IMR-90 (cell line): ENCODE results near the gene KCNT1. TPM values are rescaled to one million over a fixed set of nuclear protein-coding genes. Genes with fewer than 3 reads are reported as not detected.

Experiments used
- ATAC-seq: fragments of 200-7000 bp; cut with Tn5 transposase; 2 replicates; pipeline ENCODE4 v1.9.1; 2020; ENCODE audit warnings: low read depth, mild to moderate bottlenecking, moderate library complexity
- BruUV-seq: library from RNA; stranded (reverse); fragments of 400-500 nt; replicated peaks from 2 replicates; lab custom pipeline; 2021; lab: Mats Ljungman, UMichigan
- CTCF ChIA-PET: fragments of 300-600 bp; formaldehyde crosslinking; extraction: SDS; loops from one replicate; lab custom pipeline; 2021; ENCODE audit warnings: antibody characterized with exemption; lab: Yijun Ruan, JAX
- POLR2A ChIA-PET: fragments of 300-600 bp; sonication (Branson Sonifier 250); formaldehyde crosslinking; loops from one replicate; lab custom pipeline; 2022; ENCODE audit warnings: antibody characterized with exemption; ENCODE audit not compliant: unreplicated experiment; lab: Charles Lee
- DNase-seq: peaks from one replicate; pipeline ENCODE4 v3.0.0; 2013
- H2AFZ ChIP-seq: replicated peaks from 2 replicates; pipeline ENCODE3; 2013; ENCODE audit warnings: low read length, mild to moderate bottlenecking; ENCODE audit not compliant: poor library complexity
- H2AK5ac ChIP-seq: 2 replicates; pipeline ENCODE4 v1.6.1; 2013; ENCODE audit warnings: low read depth, low read length, inconsistent platforms
- H2AK9ac ChIP-seq: replicated peaks from 2 replicates; pipeline ENCODE3; 2013; ENCODE audit warnings: mild to moderate bottlenecking, low read depth, low read length, moderate library complexity; ENCODE audit not compliant: poor library complexity
- H2BK120ac ChIP-seq: 2 replicates; pipeline ENCODE4 v1.6.1; 2013; ENCODE audit warnings: low read depth, low read length, inconsistent platforms
- H2BK15ac ChIP-seq: 3 replicates; pipeline ENCODE4 v1.6.1; 2013; ENCODE audit warnings: low read depth, low read length, inconsistent platforms
- H2BK20ac ChIP-seq: 2 replicates; pipeline ENCODE4 v1.6.1; 2013; ENCODE audit warnings: low read depth, mild to moderate bottlenecking, inconsistent platforms, low read length, moderate library complexity
- H2BK5ac ChIP-seq: 2 replicates; pipeline ENCODE4 v1.6.1; 2013; ENCODE audit warnings: mild to moderate bottlenecking, low read depth, low read length, inconsistent platforms; ENCODE audit not compliant: poor library complexity, severe bottlenecking
- H3K14ac ChIP-seq: replicated peaks from 2 replicates; pipeline ENCODE4 v1.6.1; 2013; ENCODE audit warnings: low read depth, low read length, inconsistent platforms
- H3K18ac ChIP-seq: 2 replicates; pipeline ENCODE4 v1.6.1; 2013; ENCODE audit warnings: low read depth, low read length, control low read depth
- H3K23ac ChIP-seq: 2 replicates; pipeline ENCODE4 v1.6.1; 2013; ENCODE audit warnings: low read depth, low read length, inconsistent platforms
- H3K27ac ChIP-seq: 2 replicates; pipeline ENCODE4 v1.5.1; 2013; ENCODE audit warnings: mild to moderate bottlenecking, control low read depth, low read length; ENCODE audit not compliant: insufficient read depth
- H3K27me3 ChIP-seq: 2 replicates; pipeline ENCODE4 v1.6.1; 2013; ENCODE audit warnings: low read length; ENCODE audit not compliant: control insufficient read depth, insufficient read depth
- H3K36me3 ChIP-seq: 2 replicates; pipeline ENCODE4 v1.6.1; 2013; ENCODE audit warnings: low read length, mixed read lengths; ENCODE audit not compliant: control insufficient read depth, insufficient read depth
- H3K4ac ChIP-seq: 2 replicates; pipeline ENCODE4 v1.6.1; 2013; ENCODE audit warnings: low read depth, low read length, inconsistent platforms
- H3K4me1 ChIP-seq: 2 replicates; pipeline ENCODE4 v1.6.1; 2013; ENCODE audit warnings: low read length, mixed read lengths; ENCODE audit not compliant: control insufficient read depth, insufficient read depth
- H3K4me2 ChIP-seq: 2 replicates; pipeline ENCODE4 v1.6.1; 2013; ENCODE audit warnings: low read depth, mild to moderate bottlenecking, control low read depth, low read length, moderate library complexity
- H3K4me3 ChIP-seq: 2 replicates; pipeline ENCODE4 v1.5.1; 2013; ENCODE audit warnings: low read depth, mild to moderate bottlenecking, control low read depth, low read length, moderate library complexity; ENCODE audit not compliant: insufficient read depth
- H3K56ac ChIP-seq: 2 replicates; pipeline ENCODE4 v1.6.1; 2013; ENCODE audit warnings: low read length, inconsistent platforms; ENCODE audit not compliant: insufficient read depth; ENCODE audit errors: extremely low read depth
- H3K79me1 ChIP-seq, 2 experiments: 2 replicates each; pipeline ENCODE4 v1.6.1; 2013; ENCODE audit warnings: low read length in 2 of 2, inconsistent platforms in 1 of 2, low read depth in 1 of 2
- H3K9ac ChIP-seq: 2 replicates; pipeline ENCODE4 v1.6.1; 2013; ENCODE audit warnings: low read depth, low read length, control low read depth
- H3K9me1 ChIP-seq: 2 replicates; pipeline ENCODE4 v1.6.1; 2013; ENCODE audit warnings: low read length, inconsistent platforms; ENCODE audit not compliant: insufficient read depth
- H3K9me3 ChIP-seq: 2 replicates; pipeline ENCODE4 v1.6.1; 2013; ENCODE audit warnings: low read length; ENCODE audit not compliant: control insufficient read depth, insufficient read depth
- H4K20me1 ChIP-seq: 2 replicates; pipeline ENCODE4 v1.6.1; 2013; ENCODE audit warnings: low read length, inconsistent platforms; ENCODE audit not compliant: insufficient read depth
- H4K5ac ChIP-seq: 2 replicates; pipeline ENCODE4 v1.6.1; 2013; ENCODE audit warnings: mild to moderate bottlenecking, low read depth, low read length, control low read depth
- H4K8ac ChIP-seq, 2 experiments: 2 replicates each; pipeline ENCODE4 v1.6.1; 2013; ENCODE audit warnings: low read depth in 2 of 2, low read length in 2 of 2, control low read depth in 1 of 2, inconsistent platforms in 1 of 2
- H4K91ac ChIP-seq: 2 replicates; pipeline ENCODE4 v1.6.1; 2013; ENCODE audit warnings: low read depth, low read length, inconsistent platforms; ENCODE audit not compliant: insufficient read depth
- ELK1 ChIP-seq: fragments of 150-350 bp; IDR thresholded peaks from 2 replicates; pipeline ENCODE4 v1.6.1; 2016; ENCODE audit warnings: low read depth, mild to moderate bottlenecking, low read length, moderate library complexity, borderline replicate concordance
- FOS ChIP-seq: fragments of 150-350 bp; IDR thresholded peaks from 2 replicates; pipeline ENCODE4 v1.6.1; 2016; ENCODE audit warnings: low read depth, low read length
- MAZ ChIP-seq: IDR thresholded peaks from 2 replicates; pipeline ENCODE4 v1.6.1; 2012; ENCODE audit warnings: low read depth, mild to moderate bottlenecking, low read length, improper control_type of control experiment, moderate library complexity, borderline replicate concordance
- MXI1 ChIP-seq: IDR thresholded peaks from 2 replicates; pipeline ENCODE4 v1.6.1; 2012; ENCODE audit warnings: low read depth, mild to moderate bottlenecking, low read length, moderate library complexity, borderline replicate concordance
- POLR2A ChIP-seq: IDR thresholded peaks from 2 replicates; pipeline ENCODE4 v1.6.1; 2012; ENCODE audit warnings: mild to moderate bottlenecking, low read depth, low read length
- RCOR1 ChIP-seq: IDR thresholded peaks from 2 replicates; pipeline ENCODE4 v1.6.1; 2012; ENCODE audit warnings: mild to moderate bottlenecking, low read length, improper control_type of control experiment; ENCODE audit not compliant: insufficient replicate concordance
- WGBS, 2 experiments: methylation state at CpG; one replicate each; pipeline versions ENCODE4 v1.1.5 to v1.1.7; 2013; ENCODE audit warnings: missing lambda C conversion rate in 2 of 2; ENCODE audit not compliant: insufficient read length in 1 of 2; ENCODE audit errors: extremely low coverage in 2 of 2; 5-methylcytosine and 5-hydroxymethylcytosine counted together
- dilution Hi-C: fragments of 300-500 bp; cut with HindIII; formaldehyde crosslinking; loops from one replicate; pipeline ENCODE4 v1.14.3; 2018; ENCODE audit warnings: low sequenced_read_pairs; ENCODE audit not compliant: unreplicated experiment
- in situ Hi-C: fragments of 300-500 bp; cut with MboI; formaldehyde crosslinking; loops from 3 replicates; pipeline ENCODE4 v1.14.3; 2019; ENCODE audit warnings: low sequenced_read_pairs, inconsistent platforms, mixed read lengths
- intact Hi-C: fragments of 100-400 bp; cut with micrococcal nuclease; formaldehyde crosslinking; loops from 2 replicates; pipeline ENCODE4 v1.10.0; 2022
- polyA plus RNA-seq, 3 experiments: library from polyadenylated mRNA; depleted of rRNA; stranded (reverse); fragments of >200 nt; gene quantifications; 2 replicates each; pipeline ENCODE4 v1.2.3, GENCODE V29; 2012; ENCODE audit warnings: low replicate concordance in 1 of 3
- total RNA-seq: library from RNA; depleted of rRNA; stranded (reverse); fragments of >200 nt; gene quantifications from 2 replicates; pipeline ENCODE4 v1.2.3, GENCODE V29; 2012

The KCNT1 gene
- total and polyA plus RNA-seq, 2 of the 4 experiments (the other 2 are of a cell fraction), result not detected

GRCh38 chr9:135704483-135704882 lies 2.5 kb downstream of the KCNT1 start:
- ChIA-PET POLR2A (no interaction called here), CTCF (no interaction called here)
- H4K5ac ChIP-seq, result no peak overlapping the region
- H2BK20ac ChIP-seq, result no peak overlapping the region
- H3K27me3 ChIP-seq, result peaks cover 18% of the 10 kb centered on the region; the same call in 1 of the 2 replicates
- intact Hi-C loops, result loop anchor here (5.0 kb wide), 1 partner anchor 258 kb away; the partner anchor contains the start of gene UBAC1
- no peak for ATAC-seq
- H3K14ac ChIP-seq, result no peak overlapping the region
- no peak overlapping the region for H4K91ac ChIP-seq
- H2AK9ac ChIP-seq, result no peak overlapping the region
- no peaks in the 10 kb centered on the region for H3K79me1 ChIP-seq
- no peak overlapping the region for H4K8ac ChIP-seq
- H3K9ac ChIP-seq, result no peak overlapping the region
- in situ Hi-C loops, result loop anchor here (10.0 kb wide), 1 partner anchor 420 kb away; no protein-coding TSS in a partner anchor
- no peak for TF ChIP-seq FOS
- TF ChIP-seq MAZ, result no peak
- no peak for TF ChIP-seq POLR2A
- no peak for TF ChIP-seq RCOR1
- TF ChIP-seq MXI1, result no peak
- no peak for TF ChIP-seq ELK1
- H2BK15ac ChIP-seq, result no peak overlapping the region
- no peak overlapping the region for H3K4ac ChIP-seq
- no peaks in the 10 kb centered on the region for H3K9me1 ChIP-seq
- dilution Hi-C loops, result no loop called here
- WGBS, 2 experiments, result 41% methylated on average over 3 of the region's 5 CpGs; no CpG with 5 or more reads in 1 of the 2 experiments
- H4K20me1 ChIP-seq, result no peaks in the 10 kb centered on the region
- no peak overlapping the region for H2AFZ ChIP-seq
- peaks cover 1% of the 10 kb centered on the region; the same call in 1 of the 2 replicates for H3K4me1 ChIP-seq
- no peak overlapping the region for H3K56ac ChIP-seq
- H3K18ac ChIP-seq, result no peak overlapping the region
- H3K4me3 ChIP-seq, result no peak overlapping the region
- no peak overlapping the region for H2BK120ac ChIP-seq
- H2BK5ac ChIP-seq, result no peak overlapping the region
- H3K36me3 ChIP-seq, result no peaks in the 10 kb centered on the region
- H3K23ac ChIP-seq, result no peak overlapping the region
- DNase-seq, result no peak
- H2AK5ac ChIP-seq, result no peak overlapping the region
- H3K9me3 ChIP-seq, result no peaks in the 10 kb centered on the region
- no TSS peak for BruUV-seq
- H3K27ac ChIP-seq, result no peak overlapping the region
- H3K4me2 ChIP-seq, result no peak overlapping the region
